ENCODE data around the gene OR7D4. TPM values are rescaled to one million over a fixed set of nuclear protein-coding genes. Genes with fewer than 3 reads are reported as not detected.
A peak's percentile ranks its signal among the peaks of the same experiment; 100 is the strongest.
"Not testable (repeated sequence)": the region's sequence is repeated elsewhere in the genome, so short reads cannot be mapped to it uniquely, and the experiment has no call there.

The OR7D4 gene
- total RNA-seq: not detected in 2 replicates

DNA sequence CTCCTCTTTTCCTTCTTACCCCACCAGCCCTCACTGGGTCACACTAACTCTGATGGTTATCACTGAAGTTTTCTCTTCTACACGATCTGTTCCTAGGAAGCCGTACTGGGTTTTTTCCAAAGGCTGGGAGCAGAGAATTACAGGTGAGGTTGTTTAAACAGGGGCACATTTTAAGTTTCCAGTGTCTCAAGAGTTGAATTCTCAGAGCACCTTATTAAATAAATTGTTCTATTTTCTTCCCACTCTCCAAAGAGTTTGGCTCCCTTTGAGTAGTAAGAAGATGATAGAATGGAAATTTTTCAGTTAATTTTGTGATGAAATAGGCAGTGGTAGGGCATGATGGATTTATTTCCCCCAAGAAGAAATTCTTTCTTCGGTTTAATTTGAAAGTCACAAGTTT is at the start of gene OR7D4:
Gene OR7D4, minus strand, starts transcription at position 101 of the 400 bp plus-strand sequence. CDS start 4,752 bp downstream, outside the sequence.
- DNase-seq (ENCODE audit: low read depth): no peak
- TF ChIP-seq, protein P1, sequence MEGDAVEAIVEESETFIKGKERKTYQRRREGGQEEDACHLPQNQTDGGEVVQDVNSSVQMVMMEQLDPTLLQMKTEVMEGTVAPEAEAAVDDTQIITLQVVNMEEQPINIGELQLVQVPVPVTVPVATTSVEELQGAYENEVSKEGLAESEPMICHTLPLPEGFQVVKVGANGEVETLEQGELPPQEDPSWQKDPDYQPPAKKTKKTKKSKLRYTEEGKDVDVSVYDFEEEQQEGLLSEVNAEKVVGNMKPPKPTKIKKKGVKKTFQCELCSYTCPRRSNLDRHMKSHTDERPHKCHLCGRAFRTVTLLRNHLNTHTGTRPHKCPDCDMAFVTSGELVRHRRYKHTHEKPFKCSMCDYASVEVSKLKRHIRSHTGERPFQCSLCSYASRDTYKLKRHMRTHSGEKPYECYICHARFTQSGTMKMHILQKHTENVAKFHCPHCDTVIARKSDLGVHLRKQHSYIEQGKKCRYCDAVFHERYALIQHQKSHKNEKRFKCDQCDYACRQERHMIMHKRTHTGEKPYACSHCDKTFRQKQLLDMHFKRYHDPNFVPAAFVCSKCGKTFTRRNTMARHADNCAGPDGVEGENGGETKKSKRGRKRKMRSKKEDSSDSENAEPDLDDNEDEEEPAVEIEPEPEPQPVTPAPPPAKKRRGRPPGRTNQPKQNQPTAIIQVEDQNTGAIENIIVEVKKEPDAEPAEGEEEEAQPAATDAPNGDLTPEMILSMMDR (conservative IDR thresholded peaks at IDR 0.05; ENCODE audit: low read depth, low read length): no peak
- H3K4me3 ChIP-seq (ENCODE audit: low read depth, low read length): no peak within 1 kb of the TSS

- DNase-seq (ENCODE audit: low read depth): no peak
- H3K4me3 ChIP-seq (ENCODE audit: low read depth, low read length): no peak overlapping the region
- TF ChIP-seq, protein P1 (conservative IDR thresholded peaks at IDR 0.05; ENCODE audit: low read depth, low read length): no peak
These were observed 31.8 kb upstream of the OR7D4 start for GRCh38 chr19:9251236-9251635.

- TF ChIP-seq, protein P1 (conservative IDR thresholded peaks at IDR 0.05; ENCODE audit: low read depth, low read length): no peak
- H3K4me3 ChIP-seq (ENCODE audit: low read depth, low read length): no peak within 1 kb of the TSS
- no peak for DNase-seq (ENCODE audit: low read depth)
These were observed 31.2 kb upstream of the OR7D4 start, which contains the start of gene OR7E24 for GRCh38 chr19:9250630-9251029. TSS of gene OR7E24 (plus strand) at chr19:9250930. CDS start at chr19:9251044, 114 bp downstream.

GRCh38 chr19:9205501-9206113 is 13.8 kb downstream of the OR7D4 start:
- H3K4me3 ChIP-seq (ENCODE audit: low read depth, low read length): peak overlapping the region; percentile 59
- peak; percentile 10 for DNase-seq (ENCODE audit: low read depth)
- TF ChIP-seq, protein P1 (conservative IDR thresholded peaks at IDR 0.05; ENCODE audit: low read depth, low read length): peak; percentile 80

GRCh38 chr19:9198044-9198443 is 21.3 kb downstream of the OR7D4 start:
- not testable (repeated sequence) for DNase-seq (ENCODE audit: low read depth); H3K4me3 ChIP-seq (ENCODE audit: low read depth, low read length)

DNA sequence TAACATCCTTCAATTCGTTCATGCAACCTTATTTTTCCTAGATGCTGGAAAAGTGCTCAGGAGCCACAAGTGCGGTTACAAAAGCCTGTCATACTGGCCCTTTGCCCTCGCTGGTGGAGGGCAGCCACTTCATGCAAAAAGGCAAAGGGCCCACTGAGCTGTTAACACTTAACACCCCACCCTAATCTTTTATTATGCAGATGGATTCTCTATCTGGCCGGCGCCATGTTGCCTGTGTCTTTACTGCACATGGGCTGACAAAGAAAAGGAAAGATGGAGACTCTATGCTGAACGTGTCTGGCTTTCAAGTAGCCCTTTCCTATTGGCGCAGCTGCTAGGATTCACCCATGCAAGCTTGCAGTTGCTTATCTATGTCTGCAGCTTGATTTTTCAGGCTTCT is 29.9 kb downstream of the OR7D4 start:
- TF ChIP-seq, protein P1 (conservative IDR thresholded peaks at IDR 0.05; ENCODE audit: low read depth, low read length): no peak
- H3K4me3 ChIP-seq (ENCODE audit: low read depth, low read length): no peak overlapping the region
- DNase-seq (ENCODE audit: low read depth): no peak

DNA sequence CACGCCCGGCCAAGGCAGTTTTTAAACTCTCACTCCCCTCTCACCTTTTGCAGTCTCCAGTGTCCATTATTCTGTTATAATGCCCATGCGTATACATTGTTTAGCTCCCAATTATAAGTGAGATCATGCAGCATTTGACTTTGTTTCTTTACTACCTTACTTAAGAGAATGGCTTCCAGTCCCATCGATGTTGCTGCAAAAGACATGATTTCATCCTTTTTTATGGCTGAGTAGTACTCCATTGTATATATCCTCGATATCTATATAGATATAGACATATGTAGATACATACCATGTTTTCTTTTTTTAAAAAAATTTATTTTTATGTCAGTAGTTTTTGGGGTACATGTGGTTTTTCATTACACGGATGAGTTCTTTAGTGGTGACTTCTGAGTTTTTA is 32.2 kb downstream of the OR7D4 start:
- DNase-seq (ENCODE audit: low read depth): no peak
- TF ChIP-seq, protein P1 (conservative IDR thresholded peaks at IDR 0.05; ENCODE audit: low read depth, low read length): no peak
- no peak overlapping the region for H3K4me3 ChIP-seq (ENCODE audit: low read depth, low read length)
